CD4-positive, alpha-beta T cell (primary cell): Measurements from ENCODE around the gene TANGO2. TPM values are rescaled to one million over a fixed set of nuclear protein-coding genes. Genes with fewer than 3 reads are reported as not detected.

Experiments
- ATAC-seq: fragments of 200-7000 bp; cut with Tn5 transposase; one replicate; pipeline ENCODE4 v1.10.0; 2022; ENCODE audit warnings: mild to moderate bottlenecking; ENCODE audit not compliant: poor library complexity
- CTCF ChIA-PET: fragments of 350-600 bp; sonication (Branson Sonifier 250); formaldehyde crosslinking; loops from one replicate; lab custom pipeline; 2021; ENCODE audit warnings: antibody characterized with exemption, inconsistent platforms; lab: Charles Lee
- POLR2A ChIA-PET: fragments of 350-600 bp; sonication (Branson Sonifier 250); formaldehyde crosslinking; loops from one replicate; lab custom pipeline; 2021; ENCODE audit warnings: antibody characterized with exemption, inconsistent platforms; lab: Charles Lee
- DNase-seq, 14 experiments: peaks; one replicate each; pipeline ENCODE4 v3.0.0-alpha.2; 2013 to 2020; ENCODE audit warnings: mixed read lengths in 2 of 14
- H3K27ac ChIP-seq, 2 donors: one replicate each; pipeline versions ENCODE4 v1.5.1 to v1.7.0; 2013; ENCODE audit warnings: low read length in 2 of 2, low read depth in 1 of 2, mild to moderate bottlenecking in 1 of 2
- H3K27me3 ChIP-seq, 2 experiments: 1 replicate in 1 of 2; 2 replicates in 1 of 2; pipeline versions ENCODE4 v1.6.1 to v1.7.0; 2013; ENCODE audit warnings: low read length in 2 of 2, control low read depth in 1 of 2, mild to moderate bottlenecking in 1 of 2, moderate library complexity in 1 of 2; ENCODE audit not compliant: insufficient read depth in 2 of 2, control insufficient read depth in 1 of 2
- H3K36me3 ChIP-seq: one replicate; pipeline ENCODE4 v1.6.1; 2013; ENCODE audit warnings: low read length, control low read depth; ENCODE audit not compliant: insufficient read depth
- H3K4me1 ChIP-seq: one replicate; pipeline ENCODE4 v1.6.1; 2013; ENCODE audit warnings: low read length, control low read depth; ENCODE audit not compliant: insufficient read depth
- H3K4me3 ChIP-seq: one replicate; pipeline ENCODE4 v1.5.1; 2013; ENCODE audit warnings: mild to moderate bottlenecking, low read length, moderate library complexity
- H3K9me3 ChIP-seq, 2 experiments: 1 replicate in 1 of 2; 2 replicates in 1 of 2; pipeline versions ENCODE4 v1.6.1 to v1.7.0; 2013; ENCODE audit warnings: low read length in 2 of 2, mild to moderate bottlenecking in 2 of 2, control low read depth in 1 of 2, moderate library complexity in 1 of 2; ENCODE audit not compliant: control insufficient read depth in 1 of 2, insufficient read depth in 1 of 2
- H3K27ac Mint-ChIP-seq: one replicate; pipeline ENCODE4 v1.8.0; 2020; ENCODE audit warnings: mixed read lengths
- H3K27me3 Mint-ChIP-seq: one replicate; pipeline ENCODE4 v1.8.0; 2021; ENCODE audit warnings: mixed read lengths
- H3K36me3 Mint-ChIP-seq: one replicate; pipeline ENCODE4 v1.8.0; 2021; ENCODE audit warnings: low read depth, mixed read lengths
- H3K4me1 Mint-ChIP-seq: one replicate; pipeline ENCODE4 v1.8.0; 2021; ENCODE audit warnings: low read depth, mixed read lengths
- H3K4me3 Mint-ChIP-seq: one replicate; pipeline ENCODE4 v1.8.0; 2020; ENCODE audit warnings: mild to moderate bottlenecking, mixed read lengths
- H3K9me3 Mint-ChIP-seq: one replicate; pipeline ENCODE4 v1.8.0; 2020; ENCODE audit warnings: mixed read lengths
- intact Hi-C, 2 experiments: fragments of 100-400 bp; cut with DNase I in 1 of 2; cut with micrococcal nuclease in 1 of 2; formaldehyde crosslinking; loops; one replicate each; pipeline versions ENCODE4 v1.15.1 to v1.9.0; 2023 to 2025; cut with DNase I, micrococcal nuclease
- total RNA-seq, 174 experiments: library from RNA in 2 of 174; stranded (reverse) in 2 of 174; gene quantifications; one replicate each; pipeline ENCODE4 v1.2.3 and lab custom pipeline; 2021 to 2026
- TF ChIP-seq, protein P1 (sequence below): fragments of 200-600 bp; IDR thresholded peaks from one replicate; pipeline ENCODE4 v1.8.0; 2022; ENCODE audit warnings: antibody characterized with exemption, mild to moderate bottlenecking

TANGO2 gene
- total RNA-seq, 2 experiments from 2014 or later: 10.3 to 10.5 TPM

DNA sequence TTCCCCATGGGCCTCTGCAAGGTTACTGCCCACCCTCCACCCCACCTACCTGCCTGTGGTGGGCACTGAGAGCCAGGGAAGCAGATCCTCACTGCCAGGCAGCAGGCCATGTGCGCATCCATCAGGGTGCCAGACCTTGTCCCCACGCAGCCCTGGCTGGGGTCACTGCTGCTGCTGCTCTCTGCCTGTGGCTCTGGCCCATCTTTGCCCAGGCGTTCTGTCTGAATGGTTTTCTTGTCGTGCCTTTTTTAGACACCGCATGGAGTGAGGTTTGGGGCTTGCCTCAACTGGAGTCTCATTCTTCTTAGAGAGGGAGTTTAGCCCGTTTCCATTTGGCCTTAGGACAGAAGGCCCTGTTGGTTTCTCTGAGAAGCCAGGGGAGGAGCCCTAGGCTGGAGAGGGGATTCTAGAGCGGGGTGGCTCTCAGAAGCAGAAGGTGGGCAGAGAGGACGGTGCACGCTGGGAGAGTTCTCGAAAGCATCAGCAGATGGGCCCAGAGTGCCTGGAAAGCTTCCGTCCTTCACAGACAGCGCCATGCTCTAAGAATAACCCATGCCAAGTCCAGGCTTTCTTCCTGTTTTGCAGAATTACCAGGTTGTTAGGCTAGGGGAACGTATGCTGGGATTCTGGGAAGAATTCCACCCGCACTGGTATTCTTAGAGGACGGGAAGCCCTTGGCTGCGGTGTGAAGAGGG lies 8.1 kb downstream of the TANGO2 start:
- Mint-ChIP-seq H3K4me1 (peaks cover 28% of the 10 kb centered on the region), H3K36me3 (peaks cover 7% of the 10 kb centered on the region), H3K4me3 (no peak overlapping the region), H3K27me3 (no peaks in the 10 kb centered on the region), H3K27ac (no peak overlapping the region), H3K9me3 (no peaks in the 10 kb centered on the region)
- Histone ChIP-seq H3K4me1 (peaks cover 41% of the 10 kb centered on the region), H3K9me3 (no peaks in the 10 kb centered on the region), H3K27ac (no peak overlapping the region), H3K27me3 (no peaks in the 10 kb centered on the region), H3K4me3 (no peak overlapping the region), H3K36me3 (peaks cover 8% of the 10 kb centered on the region)
- ATAC-seq (no peak), DNase-seq (no peak)
- TF ChIP-seq, protein P1, sequence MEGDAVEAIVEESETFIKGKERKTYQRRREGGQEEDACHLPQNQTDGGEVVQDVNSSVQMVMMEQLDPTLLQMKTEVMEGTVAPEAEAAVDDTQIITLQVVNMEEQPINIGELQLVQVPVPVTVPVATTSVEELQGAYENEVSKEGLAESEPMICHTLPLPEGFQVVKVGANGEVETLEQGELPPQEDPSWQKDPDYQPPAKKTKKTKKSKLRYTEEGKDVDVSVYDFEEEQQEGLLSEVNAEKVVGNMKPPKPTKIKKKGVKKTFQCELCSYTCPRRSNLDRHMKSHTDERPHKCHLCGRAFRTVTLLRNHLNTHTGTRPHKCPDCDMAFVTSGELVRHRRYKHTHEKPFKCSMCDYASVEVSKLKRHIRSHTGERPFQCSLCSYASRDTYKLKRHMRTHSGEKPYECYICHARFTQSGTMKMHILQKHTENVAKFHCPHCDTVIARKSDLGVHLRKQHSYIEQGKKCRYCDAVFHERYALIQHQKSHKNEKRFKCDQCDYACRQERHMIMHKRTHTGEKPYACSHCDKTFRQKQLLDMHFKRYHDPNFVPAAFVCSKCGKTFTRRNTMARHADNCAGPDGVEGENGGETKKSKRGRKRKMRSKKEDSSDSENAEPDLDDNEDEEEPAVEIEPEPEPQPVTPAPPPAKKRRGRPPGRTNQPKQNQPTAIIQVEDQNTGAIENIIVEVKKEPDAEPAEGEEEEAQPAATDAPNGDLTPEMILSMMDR: no peak
- POLR2A ChIA-PET: no interaction called here
- intact Hi-C loops: loop anchor here in 1 of 2 experiments (5.0 kb wide), 1 partner anchor 57 kb away; no protein-coding TSS in a partner anchor
- CTCF ChIA-PET: no interaction called here

DNA sequence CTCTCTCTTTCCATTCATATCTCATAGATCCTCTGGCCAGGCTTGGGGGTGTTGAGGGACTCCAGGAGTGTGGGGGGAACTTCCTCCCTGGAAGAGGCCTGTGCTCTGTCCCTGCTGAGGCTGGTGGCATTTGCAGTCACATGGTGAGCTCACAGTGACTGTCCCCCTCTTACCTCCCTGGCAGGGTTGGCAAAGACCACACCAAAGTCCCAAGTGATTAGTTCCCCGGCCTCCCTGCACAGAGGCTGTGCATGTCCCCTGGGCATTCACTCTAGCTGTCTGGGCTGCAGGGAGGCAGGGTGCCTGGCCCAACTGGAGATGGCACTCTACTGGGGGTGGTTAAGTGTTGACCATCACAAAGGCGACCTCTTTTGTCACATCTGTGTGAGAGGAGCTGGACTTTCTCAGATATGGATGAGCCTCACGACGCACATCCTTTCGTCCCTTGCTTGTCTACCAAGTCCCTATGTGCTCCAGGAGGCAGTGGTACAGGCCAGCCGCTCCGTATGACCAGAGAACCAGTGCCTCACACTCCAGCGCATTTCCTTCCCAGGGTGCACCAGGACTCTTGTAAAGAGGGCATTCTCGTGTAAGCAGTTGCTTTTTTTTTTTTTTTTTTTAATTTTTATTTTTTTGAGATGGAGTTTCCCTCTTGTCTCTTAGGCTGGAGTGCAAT lies 8.8 kb downstream of the TANGO2 start:
- POLR2A ChIA-PET: no interaction called here
- Mint-ChIP-seq H3K27me3 (no peaks in the 10 kb centered on the region), H3K4me1 (peaks cover 30% of the 10 kb centered on the region), H3K27ac (no peak overlapping the region), H3K4me3 (no peak overlapping the region), H3K36me3 (peaks cover 7% of the 10 kb centered on the region), H3K9me3 (no peaks in the 10 kb centered on the region)
- no peak overlapping the region for H3K4me3 ChIP-seq
- TF ChIP-seq, protein P1: no peak
- intact Hi-C loops: loop anchor here in 1 of 2 experiments (5.0 kb wide), 1 partner anchor 57 kb away; no protein-coding TSS in a partner anchor
- peaks cover 35% of the 10 kb centered on the region for H3K4me1 ChIP-seq
- DNase-seq (no peak), ATAC-seq (no peak)
- CTCF ChIA-PET: no interaction called here
- H3K27ac ChIP-seq: no peak overlapping the region
- H3K27me3 ChIP-seq: no peaks in the 10 kb centered on the region
- H3K9me3 ChIP-seq: no peaks in the 10 kb centered on the region
- peaks cover 4% of the 10 kb centered on the region for H3K36me3 ChIP-seq

DNA sequence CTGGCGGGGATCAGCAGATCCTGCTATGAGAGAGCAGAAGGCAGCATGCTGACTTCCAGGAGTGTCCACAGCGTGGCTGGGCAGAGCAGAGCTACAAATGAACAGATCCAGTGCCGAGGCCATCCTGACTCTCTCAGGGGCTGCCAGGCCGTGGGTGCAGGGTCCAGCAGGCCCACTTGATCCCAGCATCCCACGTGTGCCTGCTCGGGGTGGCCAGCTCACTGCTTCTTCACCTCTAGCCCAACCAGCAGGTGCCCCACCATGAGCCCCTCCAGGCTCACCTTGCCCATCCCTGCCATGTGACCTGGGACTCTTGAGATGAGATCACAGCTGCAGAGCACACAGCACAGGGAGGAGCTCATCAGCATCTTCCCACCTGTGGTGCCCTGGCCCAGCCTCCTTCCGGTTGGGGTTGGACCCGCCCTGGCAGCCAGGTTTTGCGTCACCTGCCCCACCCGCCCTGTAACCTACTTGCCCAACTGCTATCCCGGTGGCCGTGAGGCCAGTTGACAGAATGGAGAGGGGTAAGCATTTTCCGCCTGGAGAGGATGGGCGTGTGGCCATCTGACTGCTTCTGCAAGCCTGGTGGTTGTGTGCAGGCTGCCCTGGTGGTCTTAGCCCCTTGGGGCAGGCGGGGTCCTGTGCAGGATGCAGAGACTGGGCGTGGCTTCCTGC lies 11.0 kb downstream of the TANGO2 start:
- Histone ChIP-seq H3K27me3 (no peaks in the 10 kb centered on the region), H3K36me3 (peaks cover 8% of the 10 kb centered on the region), H3K9me3 (no peaks in the 10 kb centered on the region), H3K27ac (no peak overlapping the region), H3K4me3 (no peak overlapping the region), H3K4me1 (peaks cover 39% of the 10 kb centered on the region)
- ATAC-seq (peak; percentile 91), DNase-seq (peak in 11 of 14 experiments; percentile 22 to 79 (median 38))
- peaks cover 20% of the 10 kb centered on the region for H3K36me3 Mint-ChIP-seq
- H3K27ac Mint-ChIP-seq: peak overlapping the region; percentile 49
- H3K4me3 Mint-ChIP-seq: no peak overlapping the region
- H3K27me3 Mint-ChIP-seq: no peaks in the 10 kb centered on the region
- intact Hi-C loops: no loop called here
- CTCF ChIA-PET: no interaction called here
- no peaks in the 10 kb centered on the region for H3K9me3 Mint-ChIP-seq
- TF ChIP-seq, protein P1: no peak
- H3K4me1 Mint-ChIP-seq: peaks cover 31% of the 10 kb centered on the region
- POLR2A ChIA-PET: interaction anchor here (1.0 to 2.1 kb wide), 2 partner anchors 11 to 85 kb away, joined by 3 to 8 read pairs; partner anchors contain the start of genes TANGO2 and TRMT2A
